Activated T-cell treated with anti-CD3 and anti-CD28 coated beads, Interleukin-2, amount 50 U/mL, for 24 hours (primary cell): ENCODE results near the gene EPB41L2.

ENCODE experiments used
- DNase-seq: peaks from one replicate; pipeline ENCODE4 v3.0.0-alpha.2; 2020
- H3K27ac Mint-ChIP-seq: 2 replicates; pipeline ENCODE4 v1.8.0; 2020; ENCODE audit warnings: mild to moderate bottlenecking, mixed read lengths
- H3K27me3 Mint-ChIP-seq: 2 replicates; pipeline ENCODE4 v1.8.0; 2020; ENCODE audit warnings: mixed read lengths
- H3K36me3 Mint-ChIP-seq: 2 replicates; pipeline ENCODE4 v1.8.0; 2020; ENCODE audit warnings: low read depth, mixed read lengths
- H3K4me1 Mint-ChIP-seq: 2 replicates; pipeline ENCODE4 v1.8.0; 2020; ENCODE audit warnings: low read depth, mixed read lengths
- H3K4me3 Mint-ChIP-seq: 2 replicates; pipeline ENCODE4 v1.8.0; 2020; ENCODE audit warnings: mild to moderate bottlenecking, moderate library complexity, mixed read lengths
- H3K9me3 Mint-ChIP-seq: 2 replicates; pipeline ENCODE4 v1.8.0; 2020; ENCODE audit warnings: mixed read lengths

Gene EPB41L2

GRCh38 chr6:130834482-130835251 lies 228.4 kb downstream of the EPB41L2 start:
- Mint-ChIP-seq H3K4me3 (no peak overlapping the region), H3K27ac (no peak overlapping the region), H3K9me3 (no peaks in the 10 kb centered on the region), H3K36me3 (no peaks in the 10 kb centered on the region), H3K4me1 (no peaks in the 10 kb centered on the region), H3K27me3 (no peaks in the 10 kb centered on the region)
- no peak for DNase-seq

DNA sequence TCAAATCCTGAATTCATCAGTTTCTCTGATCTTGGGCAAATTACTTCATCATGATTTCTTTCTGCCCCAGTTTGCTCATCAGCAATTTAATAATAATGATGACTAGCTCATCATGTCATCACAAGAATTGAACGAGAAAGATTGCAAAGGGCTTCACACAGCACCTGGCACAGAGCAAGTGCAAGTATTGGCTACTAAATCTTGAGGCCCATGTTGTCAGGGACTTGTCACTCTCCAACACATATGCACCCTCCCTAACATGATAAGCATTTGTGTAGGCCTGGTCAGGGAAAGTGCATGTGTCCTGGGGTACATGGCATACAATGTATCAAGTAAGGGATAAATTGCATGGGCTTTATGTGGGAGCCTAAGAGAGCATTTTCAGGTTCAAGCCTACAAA lies 229.5 kb downstream of the EPB41L2 start:
- no peak for DNase-seq
- H3K9me3 Mint-ChIP-seq, result no peaks in the 10 kb centered on the region
- H3K4me3 Mint-ChIP-seq, result no peak overlapping the region
- H3K27ac Mint-ChIP-seq, result no peak overlapping the region
- no peaks in the 10 kb centered on the region for H3K36me3 Mint-ChIP-seq
- H3K27me3 Mint-ChIP-seq, result no peaks in the 10 kb centered on the region
- H3K4me1 Mint-ChIP-seq, result no peaks in the 10 kb centered on the region

DNA sequence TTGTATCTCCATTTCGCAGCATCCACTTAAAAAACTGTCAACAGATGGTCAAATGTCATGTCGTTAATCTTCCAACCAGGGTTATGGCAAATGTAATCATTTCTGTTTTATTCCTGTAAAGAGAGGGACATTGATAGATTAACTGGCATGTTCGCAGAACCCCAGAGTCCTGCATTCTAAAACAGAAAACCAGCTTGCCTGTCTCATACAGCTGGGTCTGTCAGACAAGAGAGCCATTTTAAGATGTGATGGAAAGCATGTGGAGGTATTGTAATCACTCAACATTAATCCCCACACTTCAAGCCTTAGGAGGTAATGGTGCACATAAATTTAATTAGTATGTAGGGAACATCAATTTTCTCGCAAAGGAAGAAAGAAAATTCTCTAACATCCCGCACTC lies 231.4 kb downstream of the EPB41L2 start:
- no peaks in the 10 kb centered on the region for H3K4me1 Mint-ChIP-seq
- no peak for DNase-seq
- no peaks in the 10 kb centered on the region for H3K36me3 Mint-ChIP-seq

GRCh38 chr6:130829333-130829910 lies 233.6 kb downstream of the EPB41L2 start:
- Mint-ChIP-seq H3K4me3 (no peak overlapping the region), H3K36me3 (no peaks in the 10 kb centered on the region), H3K27me3 (no peaks in the 10 kb centered on the region), H3K27ac (no peak overlapping the region), H3K9me3 (no peaks in the 10 kb centered on the region), H3K4me1 (peaks cover 6% of the 10 kb centered on the region)
- DNase-seq, result no peak

More for the DNA sequence above, 231.4 kb downstream of the EPB41L2 start:
- Mint-ChIP-seq H3K4me3 (no peak overlapping the region), H3K27ac (no peak overlapping the region), H3K27me3 (no peaks in the 10 kb centered on the region), H3K9me3 (no peaks in the 10 kb centered on the region)

DNA sequence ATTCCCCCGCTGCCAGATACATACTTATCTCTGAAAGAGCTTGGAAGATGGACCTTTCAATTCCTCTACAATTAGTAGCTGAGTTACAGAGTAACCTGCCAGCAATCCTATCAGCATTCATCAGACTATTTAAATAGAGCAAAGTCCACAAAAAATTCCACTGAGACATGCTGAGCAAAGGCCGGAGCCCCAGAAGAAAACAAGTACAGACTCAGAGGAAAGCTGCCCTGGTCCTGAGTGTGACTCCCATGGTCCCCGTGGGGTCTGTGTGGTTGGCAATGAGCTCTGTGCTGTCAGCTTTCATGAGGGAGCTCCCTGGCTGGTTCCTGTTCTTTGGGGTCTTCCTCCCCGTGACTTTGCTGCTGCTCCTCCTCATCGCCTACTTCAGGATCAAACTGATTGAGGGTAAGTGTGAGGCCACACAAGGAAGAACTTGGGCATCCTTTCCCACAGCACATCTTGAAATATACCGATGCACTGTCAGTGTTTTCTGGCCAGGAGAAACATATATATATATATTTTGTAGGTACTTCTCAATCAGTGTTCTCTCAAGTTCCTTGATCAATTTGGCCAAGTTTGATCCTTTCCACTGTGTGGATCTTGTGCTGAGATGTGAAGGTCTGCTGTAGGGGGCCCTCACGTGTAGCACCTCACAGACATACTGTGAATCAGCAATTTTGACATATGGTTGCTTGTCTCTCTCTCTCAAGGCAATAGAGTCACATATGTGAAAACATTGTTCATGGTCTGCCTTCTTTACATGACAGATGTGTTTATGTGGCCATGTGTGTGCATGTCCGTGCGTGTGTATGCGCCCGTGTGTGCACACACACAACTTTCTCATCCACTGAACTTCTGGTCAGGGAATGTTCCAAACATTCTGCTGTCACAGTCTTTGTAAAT lies 235.5 kb downstream of the EPB41L2 start, which contains the start of gene SMLR1:
SMLR1 (plus strand) TSS at position 160 of the 903 bp plus-strand sequence; CDS start at position 168, 8 bp downstream.
- Mint-ChIP-seq H3K36me3 (no peaks in the 10 kb centered on the region), H3K4me3 (no peak within 1 kb of the TSS), H3K9me3 (no peaks in the 10 kb centered on the region), H3K27me3 (no peaks in the 10 kb centered on the region), H3K4me1 (peaks cover 6% of the 10 kb centered on the region), H3K27ac (no peak within 1 kb of the TSS)
- DNase-seq, result no peak

DNA sequence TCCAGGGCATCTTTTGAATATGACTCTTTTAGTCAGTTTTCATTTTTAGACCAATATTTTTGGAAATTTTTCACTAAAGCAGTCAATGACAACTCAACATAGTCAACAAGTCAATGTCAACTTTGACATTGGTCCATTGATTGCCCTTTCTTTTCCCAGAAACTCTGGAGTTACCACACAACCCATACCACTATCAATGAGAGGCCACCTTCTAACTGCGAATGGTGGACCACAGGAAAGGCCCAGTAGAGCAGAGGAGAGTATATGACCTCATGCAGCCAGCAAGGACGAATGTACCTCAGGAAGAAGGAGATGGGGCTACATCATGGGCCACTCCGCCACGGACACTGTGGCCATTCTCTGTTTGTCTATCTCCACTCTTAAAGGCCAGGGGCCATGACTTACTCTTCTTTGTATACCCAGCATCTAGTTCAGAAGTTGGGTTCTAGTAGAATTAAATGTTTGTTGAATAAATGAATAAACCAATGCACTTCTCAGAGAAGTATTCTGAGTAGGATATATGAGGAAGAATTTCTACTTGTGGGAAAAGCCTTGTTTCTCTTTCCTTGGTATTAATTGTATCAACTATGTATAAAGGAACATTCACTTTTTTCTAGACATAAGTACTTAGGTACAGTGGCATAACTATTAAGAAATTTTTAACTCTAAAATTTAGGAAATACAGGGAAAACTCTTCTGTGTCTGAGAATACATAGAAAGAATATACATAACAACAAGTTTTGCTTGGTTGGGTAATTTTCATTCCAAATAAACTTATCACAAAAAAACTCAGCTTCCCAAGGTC lies 236.4 kb downstream of the EPB41L2 start:
- no peaks in the 10 kb centered on the region for H3K27me3 Mint-ChIP-seq
- H3K4me1 Mint-ChIP-seq, result peaks cover 6% of the 10 kb centered on the region
- no peak overlapping the region for H3K27ac Mint-ChIP-seq
- H3K4me3 Mint-ChIP-seq, result no peak overlapping the region
- no peaks in the 10 kb centered on the region for H3K36me3 Mint-ChIP-seq
- H3K9me3 Mint-ChIP-seq, result no peaks in the 10 kb centered on the region
- no peak for DNase-seq

- H3K27ac Mint-ChIP-seq, result no peak overlapping the region
- H3K4me1 Mint-ChIP-seq, result peaks cover 6% of the 10 kb centered on the region
- no peaks in the 10 kb centered on the region for H3K9me3 Mint-ChIP-seq
- no peaks in the 10 kb centered on the region for H3K27me3 Mint-ChIP-seq
- no peak overlapping the region for H3K4me3 Mint-ChIP-seq
- H3K36me3 Mint-ChIP-seq, result no peaks in the 10 kb centered on the region
- no peak for DNase-seq
These were observed 237.1 kb downstream of the EPB41L2 start for GRCh38 chr6:130825772-130826441.

GRCh38 chr6:130824978-130825694 lies 237.9 kb downstream of the EPB41L2 start:
- H3K4me1 Mint-ChIP-seq, result peaks cover 6% of the 10 kb centered on the region
- DNase-seq, result no peak
- H3K27ac Mint-ChIP-seq, result no peak overlapping the region
- no peaks in the 10 kb centered on the region for H3K27me3 Mint-ChIP-seq
- H3K36me3 Mint-ChIP-seq, result no peaks in the 10 kb centered on the region
- no peaks in the 10 kb centered on the region for H3K9me3 Mint-ChIP-seq
- H3K4me3 Mint-ChIP-seq, result no peak overlapping the region

- no peak overlapping the region for H3K4me3 Mint-ChIP-seq
- no peak for DNase-seq
- no peak overlapping the region for H3K27ac Mint-ChIP-seq
- no peaks in the 10 kb centered on the region for H3K27me3 Mint-ChIP-seq
- H3K4me1 Mint-ChIP-seq, result peaks cover 6% of the 10 kb centered on the region
- H3K36me3 Mint-ChIP-seq, result no peaks in the 10 kb centered on the region
- peaks cover 2% of the 10 kb centered on the region for H3K9me3 Mint-ChIP-seq
These were observed 240.3 kb downstream of the EPB41L2 start for GRCh38 chr6:130822736-130823135.

DNA sequence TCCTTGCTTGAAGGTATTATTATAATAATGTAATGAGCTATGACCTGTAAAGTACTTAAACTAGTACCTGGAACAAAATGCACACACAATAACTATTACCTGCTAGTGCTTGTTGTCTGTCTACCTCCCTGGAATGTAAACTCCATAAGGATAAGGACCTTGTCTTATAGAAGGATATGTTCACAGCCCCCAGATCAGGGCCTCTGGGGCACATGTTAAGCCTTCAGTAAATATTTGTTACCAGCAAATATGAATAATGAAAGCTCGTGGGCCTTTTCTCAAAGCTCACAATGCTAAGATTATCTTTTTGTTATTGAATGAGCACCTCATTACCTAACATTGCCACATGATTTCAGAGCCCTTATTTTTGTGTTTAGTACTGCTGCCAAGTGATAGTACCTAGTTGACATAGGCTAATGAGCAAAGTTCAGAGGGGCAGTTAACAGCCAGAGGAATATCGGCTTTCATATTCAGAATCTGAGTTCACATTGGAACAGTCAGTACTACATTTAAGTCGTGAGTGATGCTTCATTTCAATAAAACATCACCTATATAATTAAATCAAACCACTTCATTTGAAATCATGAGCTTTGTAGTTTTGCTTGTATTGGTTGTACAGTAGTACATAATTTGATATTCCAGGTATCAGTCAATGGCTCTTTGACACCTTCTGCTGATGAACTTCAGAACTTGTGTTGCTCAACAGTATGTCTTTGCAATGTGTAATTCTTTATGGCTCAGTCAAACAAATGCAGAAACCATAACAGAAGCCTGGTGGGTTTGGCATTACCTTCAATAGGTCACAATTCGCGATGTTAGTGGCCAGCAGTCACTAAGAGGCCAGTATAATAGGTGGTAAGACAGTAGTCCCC lies 247.6 kb downstream of the EPB41L2 start:
- no peaks in the 10 kb centered on the region for H3K36me3 Mint-ChIP-seq
- no peak for DNase-seq
- H3K4me3 Mint-ChIP-seq, result no peak overlapping the region
- H3K9me3 Mint-ChIP-seq, result peaks cover 2% of the 10 kb centered on the region
- H3K27ac Mint-ChIP-seq, result no peak overlapping the region
- no peaks in the 10 kb centered on the region for H3K4me1 Mint-ChIP-seq
- no peaks in the 10 kb centered on the region for H3K27me3 Mint-ChIP-seq

- Mint-ChIP-seq H3K36me3 (no peaks in the 10 kb centered on the region), H3K27ac (no peak overlapping the region), H3K4me1 (no peaks in the 10 kb centered on the region), H3K9me3 (peaks cover 2% of the 10 kb centered on the region), H3K4me3 (no peak overlapping the region), H3K27me3 (no peaks in the 10 kb centered on the region)
- no peak for DNase-seq
These were observed 248.5 kb downstream of the EPB41L2 start for GRCh38 chr6:130814506-130814905.

GRCh38 chr6:130811932-130812331 lies 251.1 kb downstream of the EPB41L2 start:
- Mint-ChIP-seq H3K4me3 (no peak overlapping the region), H3K4me1 (no peaks in the 10 kb centered on the region), H3K36me3 (no peaks in the 10 kb centered on the region), H3K27me3 (no peaks in the 10 kb centered on the region), H3K9me3 (no peaks in the 10 kb centered on the region), H3K27ac (no peak overlapping the region)
- no peak for DNase-seq
